HG02763 (cell line): Measurements from ENCODE around the gene SMIM38.

ENCODE experiments used
- ATAC-seq: cut with Tn5 transposase; IDR thresholded peaks from one replicate; pipeline ENCODE4 v1.9.1; 2021; ENCODE audit warnings: mild to moderate bottlenecking, moderate library complexity; ENCODE audit not compliant: unreplicated experiment

Gene SMIM38

DNA sequence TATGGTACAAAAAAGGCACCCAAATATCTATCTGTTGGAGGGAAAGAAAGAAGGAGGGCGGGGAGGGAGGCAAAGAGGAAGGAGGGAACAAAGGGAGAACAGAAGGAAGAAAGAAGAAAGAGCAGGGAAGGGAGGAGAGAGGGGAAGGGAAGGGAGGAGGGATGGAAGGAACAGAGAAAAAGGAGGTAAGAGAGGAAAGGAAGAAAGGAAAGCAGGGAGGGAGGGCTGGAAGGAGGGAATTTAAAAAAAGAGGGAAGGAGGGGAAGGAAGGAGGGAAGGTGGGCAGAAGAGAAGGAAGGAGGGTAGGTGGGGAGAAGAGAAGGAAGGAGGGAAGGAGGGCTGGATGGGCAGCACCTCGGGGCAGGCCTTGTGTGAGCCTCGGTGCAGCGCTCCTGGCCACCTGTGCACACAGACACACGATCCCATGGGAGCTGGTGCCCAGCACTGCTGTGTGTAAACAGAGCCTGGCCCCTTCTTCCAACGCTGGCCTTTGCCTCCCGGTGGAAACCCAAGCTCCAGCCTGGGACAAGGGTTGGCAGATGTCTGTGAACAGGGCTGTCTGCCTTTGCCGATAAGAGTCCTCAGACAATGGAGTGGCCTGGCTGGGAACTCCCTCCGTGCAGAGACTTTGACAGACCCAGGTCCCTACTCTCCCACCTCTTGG, 23.2 kb downstream of the SMIM38 start:
- ATAC-seq = no peak

DNA sequence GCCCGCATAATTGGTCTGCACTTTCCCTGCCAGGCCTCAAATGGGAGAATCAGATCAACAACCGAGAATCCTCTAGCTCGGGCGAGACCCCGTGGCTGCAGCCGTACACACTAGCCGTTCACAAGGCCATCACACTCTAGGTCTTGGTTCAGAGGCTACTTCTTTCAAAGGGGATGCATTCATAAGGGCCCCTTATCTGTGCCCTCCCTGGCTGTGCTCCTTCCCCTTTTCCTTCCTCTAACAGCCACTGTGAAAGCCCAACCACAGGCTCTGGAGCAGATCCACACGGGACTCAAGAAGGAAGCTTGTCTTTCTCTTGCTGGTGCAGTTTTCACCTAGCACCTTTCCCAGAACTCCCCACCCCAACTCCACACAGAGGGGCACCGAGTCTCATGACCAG, 24.5 kb downstream of the SMIM38 start:
- ATAC-seq = no peak

DNA sequence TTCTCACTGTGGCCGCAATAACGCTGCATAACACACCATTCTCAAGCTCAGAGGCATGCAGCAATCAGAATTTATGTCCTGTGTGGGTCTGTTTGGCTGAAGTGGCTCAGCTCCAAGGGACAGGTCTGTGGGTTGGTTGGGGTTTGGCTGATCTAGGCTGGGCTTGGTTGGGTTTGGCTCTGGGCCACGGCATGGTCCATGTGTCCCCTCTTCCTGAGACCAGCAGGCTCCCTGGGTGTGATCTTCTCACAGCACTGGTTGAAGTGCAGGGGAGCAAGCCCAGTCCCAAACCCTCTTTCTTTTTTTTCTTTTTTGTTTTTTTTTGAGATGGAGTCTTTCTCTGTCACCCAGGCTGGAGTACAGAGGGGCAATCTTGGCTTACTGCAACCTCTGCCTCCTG, 25.0 kb downstream of the SMIM38 start:
- ATAC-seq = no peak

DNA sequence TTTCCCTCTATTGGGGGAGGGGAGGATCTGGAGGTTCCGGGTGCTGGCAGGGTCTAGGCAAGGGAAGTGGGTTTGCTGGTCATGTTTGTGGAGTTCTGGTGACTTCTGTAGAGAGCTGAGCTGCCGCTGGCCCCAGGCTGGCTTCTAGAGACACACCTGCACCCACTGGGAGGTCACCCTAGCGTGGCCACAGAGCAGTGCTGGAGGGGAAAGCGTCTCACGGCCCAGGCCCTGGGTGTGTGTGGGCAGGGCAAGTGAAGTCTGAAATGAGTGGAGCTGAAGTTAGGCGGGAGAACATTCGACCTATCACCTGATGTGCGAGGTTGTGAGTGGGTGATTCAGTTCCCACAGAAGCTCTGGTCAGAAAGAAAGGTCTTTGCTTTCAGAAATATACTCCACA, 27.9 kb downstream of the SMIM38 start:
- no peak for ATAC-seq

DNA sequence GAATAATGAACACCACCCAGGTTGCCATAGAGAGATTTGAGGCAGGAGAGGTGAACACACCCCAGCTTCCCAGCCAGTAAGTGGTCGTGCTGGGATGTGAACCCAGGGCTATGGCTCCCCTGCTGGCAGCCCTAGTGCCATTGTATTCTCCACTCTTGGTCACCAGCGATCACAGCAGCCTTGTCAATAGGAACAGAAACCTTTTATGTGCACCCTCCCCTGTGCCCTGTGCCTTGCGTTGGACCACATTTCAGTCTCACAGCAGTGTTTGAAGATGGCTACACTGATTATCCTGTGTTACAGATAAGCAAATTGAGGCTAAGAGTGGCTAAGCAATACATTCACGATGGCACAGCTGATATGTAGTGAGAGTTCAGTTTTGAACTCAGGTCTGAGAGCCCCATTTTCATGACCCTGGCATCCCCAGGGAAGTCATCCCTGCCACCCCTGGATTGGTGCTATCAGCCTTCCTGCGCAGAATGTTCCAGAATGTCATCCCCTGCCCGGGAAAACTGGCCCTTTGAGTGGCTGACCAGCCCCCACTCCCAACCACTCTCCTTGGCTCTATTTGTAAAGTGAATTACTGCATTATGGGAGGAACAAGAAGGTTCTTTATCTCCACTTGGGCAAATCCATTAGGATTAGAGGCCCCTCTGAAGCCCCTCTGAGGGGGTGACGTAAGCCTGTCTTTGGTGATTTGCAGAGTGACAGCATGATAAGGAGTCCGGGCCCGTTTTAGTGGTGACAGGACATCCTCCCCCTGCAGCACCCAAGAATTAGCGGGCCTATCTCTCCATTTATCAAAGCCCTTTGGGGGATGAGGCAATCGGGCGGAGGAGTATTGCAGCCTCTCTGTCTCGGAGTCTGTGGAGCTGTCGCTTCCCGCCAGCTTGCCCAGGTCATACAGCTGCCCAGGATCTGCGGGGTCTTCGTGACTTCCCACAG, 30.9 kb downstream of the SMIM38 start:
- no peak for ATAC-seq

DNA sequence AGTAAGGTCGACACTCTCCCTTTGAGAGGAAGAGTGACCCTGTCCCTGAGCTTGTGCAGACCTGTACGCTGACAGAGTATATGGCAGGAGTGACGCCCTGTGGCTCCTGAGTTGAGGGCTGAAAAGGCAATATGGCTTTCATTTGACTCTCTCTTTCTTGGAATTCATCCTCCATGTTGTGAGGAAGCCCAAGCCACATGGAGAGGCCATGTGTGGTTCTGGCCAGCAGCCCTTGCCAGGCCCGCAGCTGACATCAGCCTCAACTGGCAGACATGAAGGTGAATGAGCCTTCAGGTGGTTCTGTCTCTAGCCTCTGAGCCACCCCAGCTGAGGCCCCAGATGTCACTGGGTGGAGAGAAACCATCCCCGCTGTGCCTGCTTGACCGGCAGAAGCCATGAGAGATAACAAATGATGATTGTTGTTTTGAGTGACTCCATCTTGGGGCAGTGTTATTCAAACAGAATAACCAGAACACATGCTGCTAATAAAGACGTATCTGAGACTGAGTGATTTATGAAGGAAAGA, 31.9 kb downstream of the SMIM38 start:
- ATAC-seq = no peak

DNA sequence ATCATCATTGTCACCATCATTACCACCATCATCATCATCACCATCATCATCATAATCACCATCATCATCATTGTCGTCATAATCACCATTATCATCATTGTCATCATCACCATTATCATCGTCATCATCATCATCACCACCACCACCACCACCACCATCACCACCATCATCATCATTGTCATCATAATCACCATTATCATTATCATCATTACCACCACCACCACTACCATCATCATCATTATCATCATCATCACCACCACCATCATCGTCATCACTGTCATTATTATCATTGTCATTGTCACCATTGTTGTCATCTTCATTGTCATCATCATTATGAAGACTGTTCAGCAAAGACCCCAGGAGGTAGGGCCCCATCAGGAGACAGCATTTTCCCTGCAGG, 33.3 kb downstream of the SMIM38 start:
- ATAC-seq = no peak

DNA sequence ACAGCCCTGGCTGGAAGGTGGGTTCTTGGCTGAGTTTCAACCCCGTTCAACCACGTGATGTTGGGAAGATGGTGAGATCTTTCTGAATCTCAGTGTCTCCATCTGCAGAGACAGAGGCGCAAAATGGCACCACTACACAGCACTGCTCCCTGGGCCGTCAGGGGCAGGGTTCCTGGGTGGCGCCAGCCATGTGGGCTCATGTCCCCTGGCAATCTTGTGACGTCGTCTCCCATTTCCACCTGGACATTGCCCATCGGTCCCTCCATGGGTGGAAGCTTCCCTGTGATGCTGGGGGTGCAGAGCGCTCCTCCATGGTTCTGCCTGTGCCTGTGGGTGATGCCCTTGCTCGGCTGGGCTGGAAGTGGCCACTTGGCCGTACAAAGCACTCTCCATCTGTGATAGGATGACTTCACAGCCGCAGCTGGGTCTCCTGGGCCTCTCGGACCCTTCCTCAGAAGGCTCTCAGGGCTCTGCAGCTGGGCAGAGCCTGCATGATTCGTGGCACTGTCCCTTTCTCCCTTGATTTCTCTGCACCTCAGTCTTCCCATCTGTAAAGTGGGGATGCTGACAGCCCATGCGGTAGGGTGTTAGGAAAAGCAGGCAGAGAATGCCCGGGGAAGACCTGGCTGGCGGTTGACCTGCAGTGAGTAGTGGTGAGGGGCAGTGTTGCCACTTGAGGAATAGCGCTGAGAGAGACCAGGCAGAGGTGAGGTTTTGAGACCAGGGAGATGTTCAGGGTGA, 35.2 kb downstream of the SMIM38 start:
- ATAC-seq = no peak

DNA sequence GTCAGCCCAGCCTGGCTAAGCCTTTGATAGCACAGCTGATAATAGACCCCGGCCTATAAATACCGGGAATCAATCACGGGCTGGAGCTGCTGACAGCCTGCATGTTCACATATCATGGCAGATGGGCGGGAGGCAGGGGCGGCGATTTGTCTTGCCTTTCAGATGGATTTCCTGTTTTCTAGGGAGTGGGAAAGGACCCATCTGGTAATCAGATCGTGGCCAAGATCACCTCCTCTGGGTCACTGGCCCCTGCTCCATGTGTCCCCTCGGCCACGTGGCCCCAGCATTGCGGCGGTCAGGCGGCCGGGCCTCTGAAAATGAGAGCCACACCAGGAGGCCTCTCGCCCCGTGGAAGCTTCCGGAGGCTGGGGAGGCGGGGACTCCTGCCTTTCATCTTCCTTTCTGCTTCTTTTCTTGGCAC, 36.6 kb downstream of the SMIM38 start:
- no peak for ATAC-seq

DNA sequence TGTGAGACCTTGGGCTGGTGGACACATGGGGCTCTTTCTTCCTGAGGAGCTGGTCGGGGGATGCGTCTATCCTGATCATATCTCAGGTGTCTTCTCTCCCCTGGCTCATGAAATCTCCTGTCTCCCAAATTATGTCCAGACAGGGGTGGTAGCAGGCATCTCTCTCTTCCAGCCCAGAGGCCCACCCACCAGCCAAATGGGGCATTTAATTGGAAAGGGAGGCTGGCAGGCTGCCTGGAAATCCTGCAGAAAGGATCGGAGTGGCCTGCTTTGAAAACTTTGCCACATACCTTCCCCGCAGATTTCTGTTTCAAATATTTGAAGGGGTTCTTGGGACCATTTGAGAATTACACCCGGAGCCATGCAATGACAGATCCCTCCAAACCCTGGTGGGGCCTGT, 37.4 kb downstream of the SMIM38 start:
- ATAC-seq = no peak

DNA sequence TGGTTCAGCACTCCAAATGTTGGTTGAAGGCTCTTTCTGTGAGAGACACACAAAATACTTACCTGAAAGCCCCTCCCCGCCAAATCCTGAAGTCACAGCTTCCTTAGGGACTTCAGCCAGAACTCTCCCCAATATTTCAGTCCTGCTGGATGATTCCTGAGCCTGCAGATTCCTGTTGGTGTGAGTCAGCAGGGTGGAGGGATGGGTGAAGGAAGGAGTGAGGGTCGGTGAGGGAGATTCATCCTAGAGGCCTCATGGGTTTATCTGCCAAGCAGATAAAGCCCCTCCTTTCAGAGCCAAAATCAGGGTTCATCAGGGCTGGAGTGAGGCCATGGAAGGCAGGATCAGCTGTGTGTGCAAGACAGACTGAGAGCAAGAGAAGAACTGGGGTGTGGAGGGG, 37.9 kb downstream of the SMIM38 start:
- no peak for ATAC-seq

DNA sequence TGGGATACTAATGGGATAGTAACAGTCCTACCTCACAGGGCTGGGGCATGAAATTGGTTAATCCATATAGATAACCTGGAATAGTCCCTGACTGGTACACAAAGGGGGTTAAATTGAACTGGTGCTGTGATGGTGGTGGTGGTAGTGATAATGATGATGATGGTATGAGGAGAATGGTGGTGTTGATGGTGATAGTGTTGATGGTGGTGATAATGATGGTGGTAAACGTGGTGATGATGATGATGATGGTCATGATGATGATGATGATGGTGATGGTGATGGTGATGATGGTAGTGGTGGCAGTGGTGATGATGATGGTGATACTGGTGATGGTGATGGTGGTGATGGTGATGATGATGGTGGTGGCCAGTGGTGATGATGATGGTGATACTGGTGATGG, 38.7 kb downstream of the SMIM38 start:
- ATAC-seq = no peak

DNA sequence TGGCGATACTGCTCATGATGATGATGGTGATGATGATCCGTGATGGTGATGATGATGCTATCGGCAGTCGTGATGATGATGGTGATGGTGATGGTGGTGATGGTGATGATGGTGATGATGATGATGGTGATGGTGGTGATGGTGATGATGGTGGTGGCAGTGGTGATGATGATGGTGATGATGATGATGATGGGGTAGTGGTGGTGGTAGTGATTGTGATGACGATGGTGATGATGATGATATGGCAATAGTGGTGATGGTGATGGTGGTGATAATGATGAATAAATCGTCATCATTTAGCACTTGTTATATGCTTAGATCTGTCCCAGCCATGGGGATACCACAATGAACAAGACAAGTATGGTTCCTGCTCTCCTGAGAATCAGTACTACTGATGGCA, 39.2 kb downstream of the SMIM38 start:
- ATAC-seq = no peak

DNA sequence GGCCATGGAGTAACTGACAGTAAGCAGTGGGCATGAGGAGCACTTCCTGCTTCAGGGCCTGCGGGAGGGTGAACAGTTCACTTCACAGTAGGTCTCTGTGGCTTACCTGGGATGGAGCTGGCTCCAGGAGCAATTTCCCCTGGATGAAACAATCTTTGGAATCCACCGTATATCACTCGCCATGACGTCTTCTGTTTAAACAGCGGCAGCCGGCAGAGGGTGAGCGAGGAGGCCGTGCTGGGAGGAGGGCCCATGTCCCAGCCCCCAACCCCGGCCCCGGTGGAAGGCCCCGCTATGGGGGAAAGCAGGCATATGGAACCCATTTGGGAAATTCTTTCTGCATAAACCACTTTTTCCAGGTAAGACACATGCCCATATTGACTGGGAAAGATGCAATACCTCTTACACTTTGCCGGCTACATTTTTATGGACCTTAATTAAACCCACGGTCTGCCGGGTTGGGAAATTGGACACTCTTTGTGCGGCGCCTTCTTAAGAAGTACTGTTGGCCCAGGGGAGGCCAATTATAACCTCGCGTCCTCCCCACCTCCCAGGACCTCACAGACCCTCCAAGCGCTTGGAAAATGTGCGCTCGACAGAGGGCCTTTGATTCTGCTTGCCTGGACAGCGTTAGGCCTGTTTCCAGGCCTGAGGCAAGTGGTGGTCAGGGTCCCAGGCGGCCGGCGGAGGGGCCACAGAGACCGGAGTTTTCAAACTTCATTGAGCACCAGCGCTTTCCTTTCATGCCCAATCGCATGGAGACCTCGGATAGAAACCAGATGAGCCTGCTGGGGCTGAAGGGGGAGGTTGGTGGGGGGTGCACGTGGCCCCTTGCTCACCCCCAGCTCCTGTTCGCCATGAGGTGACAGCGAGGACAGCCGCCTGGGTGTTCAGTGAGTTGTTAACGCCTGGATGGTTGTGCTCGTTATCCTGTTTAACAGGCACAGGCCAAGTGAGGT, 40.4 kb downstream of the SMIM38 start:
- ATAC-seq = no peak

DNA sequence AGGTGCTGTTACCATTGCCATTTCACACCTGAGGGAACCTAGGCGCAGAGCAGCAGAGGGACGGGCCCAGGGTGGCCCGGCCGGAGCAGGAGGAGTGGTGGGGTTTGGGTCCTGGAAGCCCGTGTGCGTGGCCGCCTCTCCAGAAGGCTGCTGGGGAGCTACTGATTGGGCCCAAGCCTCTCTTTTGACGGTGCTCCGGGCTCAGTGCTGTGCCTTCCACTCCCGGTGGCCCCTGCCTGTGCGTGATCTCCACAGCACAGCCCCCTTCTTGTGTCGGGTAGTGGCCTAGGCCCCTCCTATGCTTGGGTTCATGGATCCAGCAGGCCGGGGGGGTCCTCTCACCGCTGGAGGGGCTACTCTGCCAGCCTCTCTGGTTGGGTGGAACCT, 41.0 kb downstream of the SMIM38 start:
- no peak for ATAC-seq

DNA sequence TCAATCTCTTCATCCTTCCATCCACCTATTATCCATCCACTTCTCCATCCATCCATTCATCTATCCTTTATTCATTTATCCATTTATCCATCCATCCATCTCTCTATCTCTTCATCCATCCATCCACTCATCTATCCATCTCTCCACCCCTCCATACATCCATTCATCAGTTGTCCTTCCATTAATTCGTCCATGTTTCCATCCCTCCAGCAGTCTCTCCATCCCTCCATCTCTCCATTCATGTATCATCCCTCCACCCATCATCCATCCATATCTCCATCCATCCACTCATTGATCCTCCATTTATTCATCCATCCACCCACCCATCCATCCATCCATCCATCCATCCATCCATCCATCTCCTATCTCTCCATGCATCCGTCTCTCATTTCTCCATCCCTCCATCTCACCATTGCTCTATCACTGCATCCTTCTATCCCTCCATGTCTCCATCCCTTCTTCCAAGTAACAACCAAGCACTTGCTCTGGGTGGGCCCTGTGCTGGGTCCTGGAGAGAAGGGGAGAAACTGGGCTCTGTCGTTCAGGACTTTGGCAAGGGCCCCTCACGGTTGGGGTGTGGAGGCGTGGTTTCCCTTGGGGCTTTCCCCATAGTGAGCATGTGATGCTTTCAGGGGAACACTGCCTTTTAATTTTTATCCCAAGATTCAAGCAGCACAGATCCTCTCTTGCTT, 43.3 kb downstream of the SMIM38 start:
- no peak for ATAC-seq

DNA sequence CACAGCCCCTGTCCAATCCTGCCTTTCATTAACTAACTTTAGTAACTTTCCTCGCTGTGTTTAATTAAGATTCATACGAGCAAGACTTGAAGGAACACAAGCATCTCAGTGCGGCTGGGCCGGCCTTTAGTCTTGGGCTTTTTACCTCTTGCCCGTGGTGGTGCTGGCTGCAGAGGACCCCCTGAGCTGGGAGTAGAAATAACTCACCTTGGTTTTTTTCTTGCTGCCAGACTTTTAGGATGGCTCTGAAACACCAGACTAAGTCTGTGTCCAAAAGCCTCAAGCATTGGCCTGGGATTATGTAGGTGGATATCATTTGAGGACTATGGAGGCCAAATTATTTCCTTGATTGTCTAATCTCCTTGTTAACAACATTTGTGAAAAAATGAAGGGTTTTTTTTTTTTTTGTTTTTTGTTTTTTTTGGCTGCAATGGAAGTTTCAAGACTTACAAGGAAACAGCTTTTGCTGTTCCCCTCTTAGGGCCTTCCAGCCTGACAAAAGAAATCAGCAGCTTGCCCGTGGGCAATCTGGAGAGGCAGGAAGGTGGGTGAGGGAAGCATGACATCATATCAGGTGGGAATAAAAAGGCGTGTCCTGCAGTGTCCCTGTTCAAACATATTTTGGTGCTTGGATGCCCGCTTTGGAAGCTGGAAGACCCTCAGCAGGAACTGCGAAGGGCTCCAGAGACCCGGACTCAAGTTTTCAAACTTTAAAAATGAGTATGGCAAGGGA, 44.0 kb downstream of the SMIM38 start:
- no peak for ATAC-seq

DNA sequence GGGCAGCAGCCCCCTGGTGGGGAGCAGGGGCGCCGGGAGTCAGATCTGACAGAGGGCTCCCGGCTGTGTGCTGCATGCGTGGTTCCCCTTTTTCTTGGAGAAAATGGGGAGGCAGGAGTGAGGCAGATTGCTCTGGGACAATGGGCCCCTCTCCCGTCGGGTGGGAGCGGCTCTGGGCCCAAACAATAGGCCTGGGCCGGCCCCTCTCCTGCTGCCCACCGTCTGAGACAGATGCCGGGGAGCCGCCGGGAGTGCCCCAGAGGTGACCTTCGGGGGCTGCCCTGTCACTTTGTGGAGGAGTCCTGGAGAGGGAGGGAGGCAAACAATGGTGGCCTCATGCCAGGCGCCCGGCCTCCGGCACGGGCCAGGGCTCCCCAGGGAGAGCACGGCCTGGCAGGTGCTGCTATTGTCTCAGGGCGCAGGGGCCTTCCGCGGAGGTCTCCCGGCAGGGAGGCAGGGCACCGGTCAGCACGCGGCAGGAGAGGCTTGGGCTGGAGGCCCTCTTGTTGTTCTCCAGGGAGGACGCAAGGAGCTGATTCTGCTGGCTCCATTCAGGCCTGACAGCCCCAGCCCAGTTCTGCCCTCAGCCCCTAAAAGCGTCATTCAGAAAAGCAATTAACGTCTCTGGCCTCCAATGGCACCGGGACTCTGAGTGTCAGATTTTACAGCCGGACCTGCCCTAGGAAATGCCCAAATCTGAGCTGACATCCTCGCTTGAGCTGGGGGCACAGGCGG, 44.8 kb downstream of the SMIM38 start:
- ATAC-seq = no peak

DNA sequence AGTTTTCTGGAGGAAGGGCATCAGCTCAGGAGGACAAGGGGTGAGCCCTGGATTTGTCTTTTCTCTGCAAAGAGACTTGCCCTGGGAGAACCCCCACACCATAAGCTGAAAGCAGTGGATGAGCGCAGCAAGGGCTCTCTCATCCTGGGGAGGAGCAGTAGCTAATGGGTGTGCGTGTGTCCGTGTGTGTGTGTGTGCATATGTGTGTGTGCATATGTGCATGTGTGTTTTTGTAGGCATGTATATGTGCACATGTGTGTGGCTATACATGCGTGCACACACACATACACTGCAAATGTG, 45.3 kb downstream of the SMIM38 start:
- no peak for ATAC-seq
